CD4-positive, alpha-beta T cell treated with Interferon alpha-2 for 1 hour (primary cell): ENCODE data around the gene CLDN14.

ENCODE experiments used
- DNase-seq, 2 donors: peaks; one replicate each; pipeline ENCODE4 v3.0.0-alpha.2; 2020 to 2022

Gene CLDN14

GRCh38 chr21:36479415-36480402, at the start of gene CLDN14:
Gene CLDN14 (minus strand): TSS chr21:36480122. CDS start chr21:36461695, 18,427 bp downstream.
- DNase-seq = no peak

- no peak for DNase-seq
Observed at GRCh38 chr21:36528716-36529115, 48.8 kb upstream of the CLDN14 start.

GRCh38 chr21:36527317-36527716, 47.4 kb upstream of the CLDN14 start:
- DNase-seq = no peak

- no peak for DNase-seq
Observed at GRCh38 chr21:36526104-36526503, 46.2 kb upstream of the CLDN14 start.

- DNase-seq = no peak
Observed at GRCh38 chr21:36524477-36524876, 44.6 kb upstream of the CLDN14 start.

- no peak for DNase-seq
Observed at GRCh38 chr21:36522219-36522808, 42.4 kb upstream of the CLDN14 start.

GRCh38 chr21:36518883-36519492, 39.1 kb upstream of the CLDN14 start:
- DNase-seq = no peak

GRCh38 chr21:36517366-36518075, 37.6 kb upstream of the CLDN14 start:
- DNase-seq = no peak

- no peak for DNase-seq
Observed at GRCh38 chr21:36516281-36516680, 36.4 kb upstream of the CLDN14 start.

- DNase-seq = peak in 1 of 2 donors; percentile 12
Observed at GRCh38 chr21:36513430-36513829, 33.5 kb upstream of the CLDN14 start.

- DNase-seq = no peak
Observed at GRCh38 chr21:36512971-36513370, 33.0 kb upstream of the CLDN14 start.

GRCh38 chr21:36511484-36512220, 31.7 kb upstream of the CLDN14 start:
- DNase-seq = no peak

GRCh38 chr21:36510911-36511310, 31.0 kb upstream of the CLDN14 start:
- no peak for DNase-seq

- no peak for DNase-seq
Observed at GRCh38 chr21:36509973-36510664, 30.2 kb upstream of the CLDN14 start.

GRCh38 chr21:36508948-36509347, 29.0 kb upstream of the CLDN14 start:
- DNase-seq = no peak

GRCh38 chr21:36507397-36508018, 27.6 kb upstream of the CLDN14 start:
- no peak for DNase-seq

- no peak for DNase-seq
Observed at GRCh38 chr21:36506482-36506881, 26.6 kb upstream of the CLDN14 start.

- DNase-seq = peak; percentile 11 to 50
Observed at GRCh38 chr21:36504067-36505058, 24.4 kb upstream of the CLDN14 start.

GRCh38 chr21:36502365-36502764, 22.4 kb upstream of the CLDN14 start:
- DNase-seq = no peak

- no peak for DNase-seq
Observed at GRCh38 chr21:36501589-36501892, 21.6 kb upstream of the CLDN14 start.
